ENCODE data around the gene LRP2. TPM values are rescaled to one million over a fixed set of nuclear protein-coding genes. Genes with fewer than 3 reads are reported as not detected.

The LRP2 gene
- polyA plus RNA-seq, 1 of the 3 experiments (the other 2 are of a cell fraction) = not detected

GRCh38 chr2:169200756-169201155 lies 161.6 kb downstream of the LRP2 start:
- Histone ChIP-seq H3K27ac (ENCODE audit: low read depth in 2 of 2, low read length in 1 of 2) (no peak overlapping the region), H3K79me2 (ENCODE audit: insufficient read depth) (no peaks in the 10 kb centered on the region), H3K4me1 (ENCODE audit: control insufficient read depth in 1 of 2, insufficient read depth in 2 of 2, low read depth in 1 of 2, low read length in 1 of 2) (no peaks in the 10 kb centered on the region), H3K9me3 (no peaks in the 10 kb centered on the region), H3K9me2 (no peaks in the 10 kb centered on the region), H3K27me3 (ENCODE audit: insufficient read depth) (no peaks in the 10 kb centered on the region), H2AFZ (ENCODE audit: low read depth) (no peak overlapping the region), H4K20me1 (ENCODE audit: insufficient read depth) (no peaks in the 10 kb centered on the region), H3K4me2 (no peak overlapping the region), H3K36me3 (replicated peaks in 1 of 2; ENCODE audit: control insufficient read depth in 1 of 2, insufficient read depth in 2 of 2, low read length in 1 of 2) (no peaks in the 10 kb centered on the region), H3K9ac (no peak overlapping the region), H3K4me3 (ENCODE audit: low read depth in 2 of 2, low read length in 1 of 2) (no peak overlapping the region), H3F3A (replicated peaks; ENCODE audit: insufficient read depth) (no peaks in the 10 kb centered on the region)
- TF ChIP-seq EP300 (IDR thresholded peaks at IDR 0.05; ENCODE audit: borderline replicate concordance in 1 of 2, low read depth in 1 of 2, low read length in 1 of 2) (no peak), REST (IDR thresholded peaks at IDR 0.05; ENCODE audit: low read depth, low read length) (no peak), CHD2 (IDR thresholded peaks at IDR 0.05; ENCODE audit: low read length, partially characterized antibody) (no peak), EZH2phosphoT487 (IDR thresholded peaks at IDR 0.05; ENCODE audit: borderline replicate concordance, low read depth) (no peak), ELF1 (IDR thresholded peaks at IDR 0.05) (no peak), TAF1 (IDR thresholded peaks at IDR 0.05; ENCODE audit: borderline replicate concordance, low read depth, low read length) (no peak), MXI1 (IDR thresholded peaks at IDR 0.05; ENCODE audit: low read depth, low read length) (no peak), USF1 (IDR thresholded peaks at IDR 0.05; ENCODE audit: borderline replicate concordance, low read depth) (no peak), CTCF (IDR thresholded peaks at IDR 0.05) (no peak), IRF3 (IDR thresholded peaks at IDR 0.05; ENCODE audit: low read depth, low read length) (no peak)
- CTCF ChIA-PET = interaction anchor here (0.9 to 1.4 kb wide), 2 partner anchors 9 to 21 kb away, joined by 4 read pairs; no protein-coding TSS in a partner anchor
- POLR2A ChIA-PET = no interaction called here
- no peak for DNase-seq
- WGBS (ENCODE audit: low lambda C conversion rate) = 74% methylated on average over 3 of the region's 3 CpGs
